B cell (primary cell): Measurements from ENCODE around the gene FXYD3. TPM values are rescaled to one million over a fixed set of nuclear protein-coding genes. Genes with fewer than 3 reads are reported as not detected.
A peak's percentile ranks its signal among the peaks of the same experiment; 100 is the strongest.

ENCODE experiments used
- ATAC-seq: fragments of 200-7000 bp; cut with Tn5 transposase; one replicate; pipeline ENCODE4 v1.10.0; 2021; ENCODE audit warnings: low read depth, mild to moderate bottlenecking, moderate number of reproducible peaks, moderate library complexity
- CTCF ChIA-PET: fragments of 350-600 bp; sonication (Branson Sonifier 250); formaldehyde crosslinking; loops from one replicate; lab custom pipeline; 2021; ENCODE audit warnings: antibody characterized with exemption, inconsistent platforms; lab: Charles Lee
- POLR2A ChIA-PET: fragments of 350-600 bp; sonication (Branson Sonifier 250); formaldehyde crosslinking; loops from one replicate; lab custom pipeline; 2021; ENCODE audit warnings: antibody characterized with exemption; lab: Charles Lee
- DNase-seq: peaks from one replicate; pipeline ENCODE4 v3.0.0; 2013
- H2AFZ ChIP-seq: 2 replicates; pipeline ENCODE4 v1.6.1; 2012; ENCODE audit warnings: mild to moderate bottlenecking, low read depth, low read length; ENCODE audit not compliant: insufficient read depth, poor library complexity, severe bottlenecking
- H3K27ac ChIP-seq, 2 donors: 1 replicate in 1 of 2; 2 replicates in 1 of 2; pipeline ENCODE4 v1.5.1; 2012 to 2013; ENCODE audit warnings: low read length in 2 of 2, mild to moderate bottlenecking in 2 of 2, moderate library complexity in 1 of 2
- H3K27me3 ChIP-seq, 4 experiments: fragments of 200-600 bp in 1 of 4; sonication (generic) in 1 of 4; replicated peaks in 1 of 4; 1 replicate in 2 of 4; 2 replicates in 2 of 4; pipeline versions ENCODE4 v1.6.1 to v1.7.0; 2013 to 2016; ENCODE audit warnings: low read length in 3 of 4, mild to moderate bottlenecking in 2 of 4, mixed read lengths in 1 of 4, moderate library complexity in 1 of 4; ENCODE audit not compliant: insufficient read depth in 4 of 4, control insufficient read depth in 3 of 4; ENCODE audit errors: control extremely low read depth in 1 of 4
- H3K36me3 ChIP-seq, 2 experiments: replicated peaks in 1 of 2; 1 replicate in 1 of 2; 2 replicates in 1 of 2; pipeline versions ENCODE4 v1.6.1 to v1.7.1; 2013; ENCODE audit warnings: low read length in 1 of 2; ENCODE audit not compliant: insufficient read depth in 2 of 2, control insufficient read depth in 1 of 2; ENCODE audit errors: control extremely low read depth in 1 of 2, extremely low read depth in 1 of 2
- H3K4me1 ChIP-seq, 2 donors: fragments of 200-600 bp in 1 of 2; sonication (generic) in 1 of 2; 1 replicate in 1 of 2; 2 replicates in 1 of 2; pipeline versions ENCODE4 v1.5.1 to v1.6.1; 2013 to 2017; ENCODE audit warnings: low read length in 2 of 2; ENCODE audit not compliant: control insufficient read depth in 2 of 2, insufficient read depth in 2 of 2
- H3K4me2 ChIP-seq: replicated peaks from 2 replicates; pipeline ENCODE3; 2012; ENCODE audit warnings: mild to moderate bottlenecking, low read depth, low read length; ENCODE audit not compliant: poor library complexity, severe bottlenecking
- H3K4me3 ChIP-seq, 5 experiments: fragments of 200-600 bp in 1 of 5; sonication (generic) in 1 of 5; 1 replicate in 3 of 5; 2 replicates in 2 of 5; pipeline versions ENCODE4 v1.5.1 to v1.7.0; 2011 to 2016; ENCODE audit warnings: low read length in 4 of 5, mild to moderate bottlenecking in 4 of 5, low read depth in 2 of 5, control low read depth in 1 of 5, moderate library complexity in 1 of 5; ENCODE audit not compliant: insufficient read depth in 1 of 5; ENCODE audit errors: control extremely low read depth in 1 of 5, extremely low read depth in 1 of 5
- H3K79me2 ChIP-seq: fragments of 200-600 bp; sonication (generic); one replicate; pipeline ENCODE4 v1.6.0; 2016; ENCODE audit warnings: low read length; ENCODE audit not compliant: control insufficient read depth, insufficient read depth
- H3K9ac ChIP-seq: fragments of 200-600 bp; sonication (generic); 2 replicates; pipeline ENCODE4 v1.6.1; 2017; ENCODE audit warnings: mild to moderate bottlenecking, low read length, moderate library complexity
- H3K9me3 ChIP-seq, 3 donors: one replicate each; pipeline versions ENCODE4 v1.6.1 to v1.7.1; 2013; ENCODE audit warnings: low read length in 2 of 3; ENCODE audit not compliant: control insufficient read depth in 2 of 3, insufficient read depth in 1 of 3; ENCODE audit errors: control extremely low read depth in 1 of 3
- H4K20me1 ChIP-seq: 2 replicates; pipeline ENCODE4 v1.6.0; 2012; ENCODE audit warnings: mild to moderate bottlenecking, low read length; ENCODE audit not compliant: insufficient read depth, control insufficient read depth, poor library complexity, severe bottlenecking
- H3K27ac Mint-ChIP-seq: one replicate; pipeline ENCODE4 v1.8.0; 2021; ENCODE audit warnings: mixed read lengths
- H3K27me3 Mint-ChIP-seq: one replicate; pipeline ENCODE4 v1.8.0; 2021; ENCODE audit warnings: mixed read lengths
- H3K4me1 Mint-ChIP-seq: one replicate; pipeline ENCODE4 v1.8.0; 2021; ENCODE audit warnings: mixed read lengths
- H3K4me3 Mint-ChIP-seq: one replicate; pipeline ENCODE4 v1.8.0; 2021; ENCODE audit warnings: mixed read lengths
- H3K9me3 Mint-ChIP-seq: one replicate; pipeline ENCODE4 v1.8.0; 2022; ENCODE audit warnings: mixed read lengths; ENCODE audit not compliant: insufficient read depth
- EZH2 ChIP-seq: IDR thresholded peaks from 2 replicates; pipeline ENCODE4 v1.6.1; 2012; ENCODE audit warnings: borderline replicate concordance, low read depth, mild to moderate bottlenecking, moderate library complexity, low read length; ENCODE audit not compliant: insufficient read depth, poor library complexity, severe bottlenecking
- WGBS: methylation state at CpG from one replicate; pipeline ENCODE4 v1.1.5; 2013; ENCODE audit warnings: missing lambda C conversion rate; ENCODE audit not compliant: insufficient coverage; 5-methylcytosine and 5-hydroxymethylcytosine counted together
- intact Hi-C: fragments of 100-400 bp; cut with micrococcal nuclease; formaldehyde crosslinking; loops from one replicate; pipeline ENCODE4 v1.10.0; 2022
- polyA plus RNA-seq: library from polyadenylated mRNA; depleted of rRNA; stranded (reverse); fragments of >200 nt; gene quantifications from 2 replicates; pipeline ENCODE4 v1.2.3, GENCODE V29; 2012
- total RNA-seq, 2 donors: library from RNA; stranded (reverse); fragments of 120-200 nt in 1 of 2; gene quantifications; 1 replicate in 1 of 2; 2 replicates in 1 of 2; pipeline versions ENCODE4 v1.2.3 to v1.2.4, GENCODE V29; 2013 to 2022
- TF ChIP-seq, protein P1 (sequence below): fragments of 200-600 bp; IDR thresholded peaks from one replicate; pipeline ENCODE4 v1.8.0; 2022; ENCODE audit warnings: antibody characterized with exemption, mild to moderate bottlenecking

Gene FXYD3
- total and polyA plus RNA-seq, 2 donors (not counting 1 experiment from before 2014, with no cell fraction given): not detected

DNA sequence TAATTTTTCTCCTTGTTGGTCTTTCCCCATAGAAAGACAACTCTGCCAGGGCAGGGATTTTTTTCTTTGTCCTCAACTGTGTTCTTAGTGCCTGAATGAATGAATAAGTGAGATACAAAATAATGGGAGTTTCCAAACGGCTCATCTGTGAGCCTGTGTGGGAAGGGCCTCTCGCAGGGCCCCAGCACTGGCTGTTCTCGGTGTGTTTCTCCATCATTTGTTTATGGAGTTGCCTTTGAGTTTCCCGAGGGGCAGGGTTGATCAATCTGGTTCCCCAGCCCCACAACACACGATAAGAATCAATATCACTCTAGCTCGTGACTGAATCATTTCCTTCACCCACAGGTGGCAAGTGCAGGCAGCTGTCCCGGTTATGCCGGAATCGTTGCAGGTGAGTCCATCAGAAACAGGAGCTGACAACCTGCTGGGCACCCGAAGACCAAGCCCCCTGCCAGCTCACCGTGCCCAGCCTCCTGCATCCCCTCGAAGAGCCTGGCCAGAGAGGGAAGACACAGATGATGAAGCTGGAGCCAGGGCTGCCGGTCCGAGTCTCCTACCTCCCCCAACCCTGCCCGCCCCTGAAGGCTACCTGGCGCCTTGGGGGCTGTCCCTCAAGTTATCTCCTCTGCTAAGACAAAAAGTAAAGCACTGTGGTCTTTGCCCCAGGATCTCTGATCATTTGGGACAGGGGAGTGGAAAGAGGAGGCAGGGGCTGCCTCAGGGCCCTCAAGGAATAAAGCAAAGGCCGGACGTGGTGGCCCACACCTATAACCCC is 53.8 kb downstream of the FXYD3 start:
- Mint-ChIP-seq H3K9me3 (no peaks in the 10 kb centered on the region), H3K4me1 (peaks cover 34% of the 10 kb centered on the region), H3K4me3 (no peak overlapping the region), H3K27me3 (no peaks in the 10 kb centered on the region), H3K27ac (peak overlapping the region; percentile 78)
- H3K79me2 ChIP-seq: no peaks in the 10 kb centered on the region
- WGBS: 81% methylated on average over 14 of the region's 18 CpGs
- H3K4me3 ChIP-seq: no peak overlapping the region
- no peak overlapping the region for H3K4me2 ChIP-seq
- H3K9me3 ChIP-seq: peaks cover 0 to 8% (median 0%) of the 10 kb centered on the region in 3 donors
- no peak overlapping the region for H3K27ac ChIP-seq
- no peaks in the 10 kb centered on the region for H4K20me1 ChIP-seq
- H3K4me1 ChIP-seq: peaks cover 21 to 25% of the 10 kb centered on the region in 2 donors
- intact Hi-C loops: no loop called here
- no peak overlapping the region for H2AFZ ChIP-seq
- ATAC-seq: no peak
- ChIA-PET POLR2A (interaction anchor here (0.6 kb wide), 1 partner anchor 68 kb away, joined by 3 read pairs; no protein-coding TSS in a partner anchor), CTCF (interaction anchor here (0.9 to 1.2 kb wide), 2 partner anchors 21 to 53 kb away, joined by 3 read pairs; no protein-coding TSS in a partner anchor)
- H3K36me3 ChIP-seq: peaks cover 0 to 49% of the 10 kb centered on the region in 2 experiments
- H3K27me3 ChIP-seq: no peaks in the 10 kb centered on the region
- no peak for DNase-seq
- no peak overlapping the region for H3K9ac ChIP-seq
- TF ChIP-seq EZH2: no peak
- TF ChIP-seq, protein P1, sequence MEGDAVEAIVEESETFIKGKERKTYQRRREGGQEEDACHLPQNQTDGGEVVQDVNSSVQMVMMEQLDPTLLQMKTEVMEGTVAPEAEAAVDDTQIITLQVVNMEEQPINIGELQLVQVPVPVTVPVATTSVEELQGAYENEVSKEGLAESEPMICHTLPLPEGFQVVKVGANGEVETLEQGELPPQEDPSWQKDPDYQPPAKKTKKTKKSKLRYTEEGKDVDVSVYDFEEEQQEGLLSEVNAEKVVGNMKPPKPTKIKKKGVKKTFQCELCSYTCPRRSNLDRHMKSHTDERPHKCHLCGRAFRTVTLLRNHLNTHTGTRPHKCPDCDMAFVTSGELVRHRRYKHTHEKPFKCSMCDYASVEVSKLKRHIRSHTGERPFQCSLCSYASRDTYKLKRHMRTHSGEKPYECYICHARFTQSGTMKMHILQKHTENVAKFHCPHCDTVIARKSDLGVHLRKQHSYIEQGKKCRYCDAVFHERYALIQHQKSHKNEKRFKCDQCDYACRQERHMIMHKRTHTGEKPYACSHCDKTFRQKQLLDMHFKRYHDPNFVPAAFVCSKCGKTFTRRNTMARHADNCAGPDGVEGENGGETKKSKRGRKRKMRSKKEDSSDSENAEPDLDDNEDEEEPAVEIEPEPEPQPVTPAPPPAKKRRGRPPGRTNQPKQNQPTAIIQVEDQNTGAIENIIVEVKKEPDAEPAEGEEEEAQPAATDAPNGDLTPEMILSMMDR: no peak

DNA sequence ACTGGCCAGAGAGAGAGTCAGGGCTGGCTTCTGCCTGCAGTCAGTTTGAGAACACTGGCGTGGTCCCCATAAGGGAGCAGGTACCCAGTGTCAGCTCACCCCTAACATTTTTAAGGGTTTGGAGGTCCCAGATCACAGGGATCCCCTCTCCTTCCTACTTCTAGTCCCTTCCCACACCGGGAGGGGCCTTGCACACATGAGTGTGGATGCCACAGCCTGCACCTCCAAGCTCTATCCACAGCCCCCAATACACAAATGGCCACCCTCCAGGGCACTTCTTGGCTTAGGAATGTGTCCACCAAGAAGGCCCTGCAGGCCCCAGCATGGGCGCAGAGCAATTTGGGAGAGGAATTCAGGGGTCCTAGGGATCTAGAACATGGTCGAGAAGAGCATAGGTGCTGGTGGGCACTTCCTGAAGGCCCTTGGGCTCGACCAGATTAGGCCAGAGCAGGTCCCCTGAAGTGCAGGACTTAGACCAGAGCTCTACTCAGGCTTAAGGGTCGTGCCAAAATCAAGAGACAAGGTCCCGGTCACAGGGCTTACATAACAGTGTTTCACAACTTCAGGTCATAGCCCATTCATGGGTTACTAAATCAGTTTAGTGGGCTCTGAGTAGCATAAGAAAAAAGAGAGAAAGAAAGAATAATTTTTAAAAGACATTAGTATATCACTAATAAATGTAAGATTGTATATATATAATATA is 54.9 kb downstream of the FXYD3 start:
- Histone ChIP-seq H3K9ac (no peak overlapping the region), H3K4me1 (peaks cover 21 to 25% of the 10 kb centered on the region in 2 donors), H2AFZ (no peak overlapping the region), H3K4me3 (no peak overlapping the region), H3K27me3 (no peaks in the 10 kb centered on the region), H3K79me2 (no peaks in the 10 kb centered on the region), H3K4me2 (no peak overlapping the region), H4K20me1 (no peaks in the 10 kb centered on the region), H3K27ac (peak overlapping the region in 1 of 2 donors; percentile 30), H3K9me3 (peaks cover 0 to 8% (median 0%) of the 10 kb centered on the region in 3 donors), H3K36me3 (peaks cover 0 to 38% of the 10 kb centered on the region in 2 experiments)
- ATAC-seq (no peak), DNase-seq (no peak)
- CTCF ChIA-PET: no interaction called here
- intact Hi-C loops: no loop called here
- no peaks in the 10 kb centered on the region for H3K9me3 Mint-ChIP-seq
- no peak for TF ChIP-seq EZH2
- TF ChIP-seq, protein P1: no peak
- POLR2A ChIA-PET: no interaction called here
- no peak overlapping the region for H3K4me3 Mint-ChIP-seq
- no peaks in the 10 kb centered on the region for H3K27me3 Mint-ChIP-seq
- H3K27ac Mint-ChIP-seq: no peak overlapping the region
- peaks cover 32% of the 10 kb centered on the region for H3K4me1 Mint-ChIP-seq
- WGBS: 91% methylated on average over 5 of the region's 7 CpGs
